Panc1 (cell line): ENCODE data around the gene MREG. TPM values are rescaled to one million over a fixed set of nuclear protein-coding genes. Genes with fewer than 3 reads are reported as not detected.

Source experiments
- ATAC-seq: fragments of 200-7000 bp; cut with Tn5 transposase; 2 replicates; pipeline ENCODE4 v1.9.1; 2020; ENCODE audit warnings: mild to moderate bottlenecking, moderate library complexity
- BruUV-seq: library from RNA; stranded (reverse); fragments of 400-500 nt; replicated peaks from 2 replicates; lab custom pipeline; 2021; lab: Mats Ljungman, UMichigan
- CTCF ChIA-PET: fragments of 300-600 bp; sonication (Branson Sonifier 250); formaldehyde crosslinking; loops from one replicate; lab custom pipeline; 2022; ENCODE audit warnings: antibody characterized with exemption; lab: Charles Lee
- POLR2A ChIA-PET: fragments of 300-600 bp; sonication (Branson Sonifier 250); formaldehyde crosslinking; loops from one replicate; lab custom pipeline; 2022; ENCODE audit warnings: antibody characterized with exemption; lab: Charles Lee
- DNase-seq: peaks from one replicate; pipeline ENCODE4 v3.0.0-alpha.2; 2010; ENCODE audit warnings: low read depth, low spot score
- H3K27ac ChIP-seq: 2 replicates; pipeline ENCODE4 v1.5.1; 2011; ENCODE audit warnings: mild to moderate bottlenecking, low read length, inconsistent platforms
- H3K27me3 ChIP-seq: fragments of 200-500 bp; sonication (Bioruptor generic); 2 replicates; pipeline ENCODE4 v1.6.0; 2014; ENCODE audit warnings: low read length, inconsistent platforms; ENCODE audit not compliant: control insufficient read depth, insufficient read depth
- H3K36me3 ChIP-seq: fragments of 200-500 bp; sonication (Bioruptor generic); 2 replicates; pipeline ENCODE4 v1.5.1; 2014; ENCODE audit warnings: inconsistent platforms, mild to moderate bottlenecking, low read length, moderate library complexity; ENCODE audit not compliant: control insufficient read depth, insufficient read depth
- H3K4me1 ChIP-seq: 2 replicates; pipeline ENCODE4 v1.5.1; 2011; ENCODE audit warnings: inconsistent platforms, mild to moderate bottlenecking, low read length, moderate library complexity; ENCODE audit not compliant: control insufficient read depth, insufficient read depth
- H3K4me3 ChIP-seq, 2 experiments: 2 replicates each; pipeline ENCODE4 v1.5.1; 2011 to 2012; ENCODE audit warnings: low read depth in 2 of 2, low read length in 2 of 2, mild to moderate bottlenecking in 2 of 2, inconsistent platforms in 1 of 2, moderate library complexity in 1 of 2
- H3K9me3 ChIP-seq: fragments of 200-500 bp; sonication (Bioruptor generic); 2 replicates; pipeline ENCODE4 v1.5.1; 2014; ENCODE audit warnings: low read depth, mild to moderate bottlenecking, inconsistent platforms, low read length, moderate library complexity; ENCODE audit not compliant: control insufficient read depth, insufficient read depth
- CTCF ChIP-seq: fragments of 450-650 bp; IDR thresholded peaks from 2 replicates; pipeline ENCODE4 v1.5.1; 2017; ENCODE audit warnings: mild to moderate bottlenecking
- POLR2AphosphoS5 ChIP-seq: IDR thresholded peaks from 2 replicates; pipeline ENCODE4 v1.6.1; 2012; ENCODE audit warnings: mild to moderate bottlenecking, low read depth, low read length, moderate library complexity
- REST ChIP-seq, 2 experiments: IDR thresholded peaks; 2 replicates each; pipeline ENCODE4 v1.6.1; 2011 to 2012; ENCODE audit warnings: low read depth in 2 of 2, control low read depth in 1 of 2, low read length in 1 of 2, mild to moderate bottlenecking in 1 of 2, moderate library complexity in 1 of 2; ENCODE audit not compliant: insufficient read depth in 1 of 2
- SIN3A ChIP-seq: IDR thresholded peaks from 2 replicates; pipeline ENCODE4 v1.6.1; 2012; ENCODE audit warnings: low read depth, mild to moderate bottlenecking, low read length, moderate library complexity, borderline replicate concordance; ENCODE audit not compliant: insufficient read depth
- TCF7L2 ChIP-seq: IDR thresholded peaks from 2 replicates; pipeline ENCODE4 v1.6.1; 2011; ENCODE audit warnings: mild to moderate bottlenecking, low read depth, low read length, inconsistent platforms
- in situ Hi-C: cut with HindIII; loops from 2 replicates; pipeline ENCODE4 v1.10.0; 2016; ENCODE audit warnings: low sequenced_read_pairs, low pct_unique_long_range_greater_than_20kb
- intact Hi-C: fragments of 100-400 bp; cut with micrococcal nuclease; formaldehyde crosslinking; loops from one replicate; pipeline ENCODE4 v1.10.0; 2022; ENCODE audit not compliant: unreplicated experiment
- total RNA-seq: library from RNA; stranded (reverse); gene quantifications from one replicate; pipeline ENCODE4 v1.2.1, GENCODE V29; 2021; ENCODE audit not compliant: unreplicated experiment

Gene MREG
- total RNA-seq, 1 experiment from 2014 or later: 19.2 TPM

GRCh38 chr2:215919624-215920243, 93.6 kb downstream of the MREG start:
- TF ChIP-seq TCF7L2 (no peak), REST (IDR thresholded peaks at IDR 0.05; ENCODE audit: insufficient read depth in 1 of 2, low read depth in 2 of 2, low read length in 1 of 2) (no peak), SIN3A (no peak)
- no peak overlapping the region for H3K4me3 ChIP-seq
- POLR2A ChIA-PET: no interaction called here
- intact Hi-C loops: loop anchor here (1.0 kb wide), 1 partner anchor 465 kb away; no protein-coding TSS in a partner anchor
- no peaks in the 10 kb centered on the region for H3K4me1 ChIP-seq
- H3K27ac ChIP-seq: no peak overlapping the region
- in situ Hi-C loops: no loop called here
- no peaks in the 10 kb centered on the region for H3K27me3 ChIP-seq
- no peaks in the 10 kb centered on the region for H3K9me3 ChIP-seq
- no peaks in the 10 kb centered on the region for H3K36me3 ChIP-seq
- BruUV-seq: no TSS peak
- ATAC-seq (no peak), DNase-seq (no peak)
- CTCF ChIA-PET: no interaction called here

GRCh38 chr2:215918901-215919599, 94.3 kb downstream of the MREG start:
- BruUV-seq: no TSS peak
- no peaks in the 10 kb centered on the region for H3K36me3 ChIP-seq
- in situ Hi-C loops: no loop called here
- intact Hi-C loops: no loop called here
- ChIA-PET CTCF (interaction anchor here (0.5 kb wide), 1 partner anchor 649 kb away, joined by 5 read pairs; no protein-coding TSS in a partner anchor), POLR2A (no interaction called here)
- H3K9me3 ChIP-seq: no peaks in the 10 kb centered on the region
- H3K27ac ChIP-seq: no peak overlapping the region
- ATAC-seq: no peak
- H3K4me1 ChIP-seq: no peaks in the 10 kb centered on the region
- TF ChIP-seq POLR2AphosphoS5: no peak
- no peak for TF ChIP-seq TCF7L2
- no peak for TF ChIP-seq CTCF
- no peak for TF ChIP-seq SIN3A
- TF ChIP-seq REST (IDR thresholded peaks at IDR 0.05; ENCODE audit: insufficient read depth in 1 of 2, low read depth in 2 of 2, low read length in 1 of 2): no peak
- H3K27me3 ChIP-seq: no peaks in the 10 kb centered on the region
- no peak for DNase-seq
- no peak overlapping the region for H3K4me3 ChIP-seq
